ENCODE data around the gene SPI1. TPM values are rescaled to one million over a fixed set of nuclear protein-coding genes. Genes with fewer than 3 reads are reported as not detected.

The SPI1 gene
- total RNA-seq, 1 experiment from 2014 or later: not detected

- Histone ChIP-seq H3K79me1 (ENCODE audit: insufficient read depth, low read depth, low read length, poor library complexity, severe bottlenecking) (no peaks in the 10 kb centered on the region), H3K27me3 (ENCODE audit: insufficient read depth, low read length) (no peaks in the 10 kb centered on the region), H2AK5ac (ENCODE audit: insufficient read length, low read length) (no peak overlapping the region), H4K8ac (replicated peaks; ENCODE audit: insufficient read length, low read depth, low read length) (no peak overlapping the region), H2BK5ac (ENCODE audit: insufficient read length, low read length) (no peak overlapping the region), H4K5ac (ENCODE audit: insufficient read length, low read depth, low read length) (no peak overlapping the region), H2BK12ac (ENCODE audit: insufficient read length, low read depth, low read length) (no peak overlapping the region), H3K14ac (ENCODE audit: insufficient read depth, low read length) (no peak overlapping the region), H3K18ac (ENCODE audit: insufficient read length, low read depth, low read length) (no peak overlapping the region), H3K4me2 (ENCODE audit: insufficient read depth, insufficient read length, low read length) (no peak overlapping the region), H3K9ac (ENCODE audit: extremely low read depth, insufficient read length, low read length) (no peak overlapping the region), H3K23me2 (ENCODE audit: insufficient read length, low read depth, low read length, poor library complexity, severe bottlenecking) (no peaks in the 10 kb centered on the region), H3K9me3 (ENCODE audit: control insufficient read depth, low read depth, low read length) (no peaks in the 10 kb centered on the region), H3K23ac (ENCODE audit: insufficient read length, low read depth, low read length) (no peak overlapping the region), H2AFZ (ENCODE audit: low read length) (no peak overlapping the region), H3K4me1 (ENCODE audit: insufficient read depth, low read length) (no peaks in the 10 kb centered on the region), H2BK15ac (ENCODE audit: low read depth, low read length) (no peak overlapping the region), H3K27ac (ENCODE audit: insufficient read length, low read depth, low read length) (no peak overlapping the region), H3T11ph (ENCODE audit: low read length) (no peak overlapping the region), H3K4ac (ENCODE audit: low read depth, low read length) (no peak overlapping the region), H4K20me1 (ENCODE audit: control insufficient read depth, insufficient read depth, insufficient read length) (peaks cover 2% of the 10 kb centered on the region), H2BK20ac (ENCODE audit: low read depth, low read length, poor library complexity, severe bottlenecking) (no peak overlapping the region), H2BK120ac (ENCODE audit: low read depth, low read length, poor library complexity, severe bottlenecking) (no peak overlapping the region), H3K56ac (ENCODE audit: insufficient read length, low read depth, low read length) (no peak overlapping the region), H3K79me2 (ENCODE audit: insufficient read depth, low read length) (no peaks in the 10 kb centered on the region), H4K91ac (ENCODE audit: insufficient read length, low read depth, low read length) (no peak overlapping the region)
- no peak overlapping the region for H3K4me3 Mint-ChIP-seq
- H3K27me3 Mint-ChIP-seq (ENCODE audit: low read depth): no peaks in the 10 kb centered on the region
- H3K36me3 Mint-ChIP-seq (ENCODE audit: insufficient read depth in 1 of 3, low read depth in 3 of 3): no peaks in the 10 kb centered on the region
- H3K9me3 Mint-ChIP-seq: no peaks in the 10 kb centered on the region
- peaks cover 6% of the 10 kb centered on the region in 2 experiments for H3K4me1 Mint-ChIP-seq
- no peak for TF ChIP-seq CTCF (conservative IDR thresholded peaks at IDR 0.05)
- no peak overlapping the region for H3K27ac Mint-ChIP-seq
- no CpG with 5 or more reads among the region's 6 CpGs for WGBS (ENCODE audit: extremely low coverage, insufficient read length, low lambda C conversion rate)
- DNase-seq: no peak
These were observed 20.2 kb downstream of the SPI1 start for GRCh38 chr11:47357985-47358730.
